K562 (cell line): ENCODE results near the gene RNGTT. TPM values are rescaled to one million over a fixed set of nuclear protein-coding genes. Genes with fewer than 3 reads are reported as not detected.
A peak's percentile ranks its signal among the peaks of the same experiment; 100 is the strongest.

Experiments
- ATAC-seq: fragments of 200-7000 bp; cut with Tn5 transposase; 3 replicates; pipeline ENCODE4 v1.9.1; 2020; ENCODE audit warnings: moderate library complexity
- BruUV-seq: library from RNA; stranded (reverse); fragments of 400-500 nt; replicated peaks from 2 replicates; lab custom pipeline; 2021; lab: Mats Ljungman, UMichigan
- CTCF ChIA-PET: fragments of 300-600 bp; formaldehyde crosslinking; extraction: SDS; loops from one replicate; lab custom pipeline; 2021; ENCODE audit warnings: low intra/inter-chr PET ratio; lab: Yijun Ruan, JAX
- POLR2A ChIA-PET: fragments of 300-600, 350-650 bp; sonication (Branson Sonifier 250); formaldehyde crosslinking; extraction: SDS; loops from one replicate; lab custom pipeline; 2021; ENCODE audit warnings: antibody characterized with exemption, inconsistent platforms; lab: Yijun Ruan, JAX
- DNase-seq, 4 experiments: peaks; one replicate each; pipeline versions ENCODE4 v3.0.0 to v3.0.0-alpha.2; 2011 to 2018; ENCODE audit warnings: low spot score in 3 of 4, mixed read lengths in 3 of 4; ENCODE audit errors: extremely low read depth in 1 of 4
- FAIRE-seq: peaks from 2 replicates; lab custom pipeline; 2011; peaks lifted over from hg19 to GRCh38; lab: Jason Lieb, UNC
- H2AFZ ChIP-seq: 2 replicates; pipeline ENCODE4 v1.6.0; 2011; ENCODE audit warnings: low read depth, low read length, control low read depth, inconsistent platforms
- H3K27ac ChIP-seq: fragments of 200-600 bp; 3 replicates; pipeline ENCODE4 v1.8.0; 2011; ENCODE audit warnings: low read depth, mild to moderate bottlenecking, control low read depth, inconsistent platforms, low read length, moderate library complexity, mixed read lengths; ENCODE audit errors: extremely low read depth
- H3K27me3 ChIP-seq, 2 experiments: fragments of 300-600 bp in 1 of 2; 2 replicates in 1 of 2; 3 replicates in 1 of 2; pipeline versions ENCODE4 v1.6.0 to v1.8.0; 2011; ENCODE audit warnings: inconsistent platforms in 2 of 2, low read length in 2 of 2, mild to moderate bottlenecking in 1 of 2, mixed read lengths in 1 of 2, moderate library complexity in 1 of 2; ENCODE audit not compliant: control insufficient read depth in 2 of 2, insufficient read depth in 2 of 2
- H3K36me3 ChIP-seq: fragments of 300-600 bp; 3 replicates; pipeline ENCODE4 v1.8.0; 2011; ENCODE audit warnings: mild to moderate bottlenecking, low read length, inconsistent platforms; ENCODE audit not compliant: control insufficient read depth, insufficient read depth
- H3K4me1 ChIP-seq, 2 experiments: fragments of 200-600 bp in 1 of 2; replicated peaks in 1 of 2; 2 replicates in 1 of 2; 3 replicates in 1 of 2; pipeline versions ENCODE4 v1.5.1 to v1.8.0; 2011; ENCODE audit warnings: inconsistent platforms in 2 of 2, low read length in 2 of 2, mild to moderate bottlenecking in 1 of 2, mixed read lengths in 1 of 2, moderate library complexity in 1 of 2; ENCODE audit not compliant: control insufficient read depth in 2 of 2, insufficient read depth in 2 of 2
- H3K4me2 ChIP-seq: 2 replicates; pipeline ENCODE4 v1.6.1; 2011; ENCODE audit warnings: low read length, control low read depth, inconsistent platforms, mixed read lengths; ENCODE audit not compliant: insufficient read depth
- H3K4me3 ChIP-seq: fragments of 200-600 bp; sonication (generic), shearing (Covaris generic); 2 replicates; pipeline ENCODE4 v1.5.1; 2016; ENCODE audit warnings: control low read depth, inconsistent platforms
- H3K79me2 ChIP-seq: fragments of 200-600 bp; 3 replicates; pipeline ENCODE4 v1.8.0; 2011; ENCODE audit warnings: low read length, inconsistent platforms; ENCODE audit not compliant: control insufficient read depth, insufficient read depth
- H3K9ac ChIP-seq, 2 experiments: 2 replicates each; pipeline versions ENCODE4 v1.6.0 to v1.6.1; 2011; ENCODE audit warnings: low read depth in 2 of 2, low read length in 2 of 2, control low read depth in 1 of 2, inconsistent platforms in 1 of 2, mild to moderate bottlenecking in 1 of 2, mixed read lengths in 1 of 2; ENCODE audit not compliant: insufficient read depth in 1 of 2
- H3K9me1 ChIP-seq: one replicate; pipeline ENCODE4 v1.6.0; 2011; ENCODE audit warnings: inconsistent platforms, mild to moderate bottlenecking, low read length, moderate library complexity; ENCODE audit not compliant: control insufficient read depth, insufficient read depth
- H3K9me3 ChIP-seq: replicated peaks from 2 replicates; pipeline ENCODE4 v1.5.1; 2011; ENCODE audit warnings: low read depth, low read length, inconsistent platforms; ENCODE audit not compliant: control insufficient read depth, insufficient read depth
- H4K20me1 ChIP-seq: replicated peaks from 2 replicates; pipeline ENCODE4 v1.6.1; 2011; ENCODE audit warnings: low read length, inconsistent platforms, mixed read lengths; ENCODE audit not compliant: control insufficient read depth, insufficient read depth
- BRD9 ChIP-seq: fragments of 450-650 bp; IDR thresholded peaks from 2 replicates; pipeline ENCODE4 v1.6.1; 2018; ENCODE audit warnings: low read depth; ENCODE audit not compliant: partially characterized antibody
- ERF ChIP-seq: fragments of 450-650 bp; formaldehyde crosslinking; IDR thresholded peaks from 2 replicates; pipeline ENCODE4 v1.4.0; 2020; ENCODE audit warnings: mild to moderate bottlenecking, mixed read lengths
- ETV6 ChIP-seq, 3 experiments: fragments of 150-350 bp in 1 of 3; sonication (generic) in 1 of 3; formaldehyde crosslinking in 1 of 3; IDR thresholded peaks; 2 replicates each; pipeline versions ENCODE4 v1.6.1 to v1.8.0; 2014 to 2022; ENCODE audit warnings: borderline replicate concordance in 2 of 3, low read depth in 2 of 3, antibody characterized with exemption in 1 of 3, low read length in 1 of 3, mild to moderate bottlenecking in 1 of 3, missing genetic modification reagents in 1 of 3
- ILF3 ChIP-seq: fragments of 450-650 bp; IDR thresholded peaks from 2 replicates; pipeline ENCODE4 v1.6.1; 2018; ENCODE audit warnings: antibody characterized with exemption, mild to moderate bottlenecking, moderate library complexity, borderline replicate concordance
- KAT8 ChIP-seq: fragments of 450-650 bp; IDR thresholded peaks from 2 replicates; pipeline ENCODE4 v1.6.1; 2016; ENCODE audit warnings: low read depth, mild to moderate bottlenecking
- MITF ChIP-seq: IDR thresholded peaks from 2 replicates; pipeline ENCODE4 v1.6.1; 2014; ENCODE audit warnings: antibody characterized with exemption
- NFATC3 ChIP-seq: fragments of 450-650 bp; IDR thresholded peaks from 2 replicates; pipeline ENCODE4 v1.6.1; 2017; ENCODE audit warnings: mild to moderate bottlenecking
- PHF20 ChIP-seq: fragments of 450-650 bp; IDR thresholded peaks from 2 replicates; pipeline ENCODE4 v1.6.1; 2018; ENCODE audit not compliant: partially characterized antibody
- SLC30A9 ChIP-seq: fragments of 250-450 bp; sonication (Bioruptor Pico); IDR thresholded peaks from 2 replicates; pipeline ENCODE4 v1.8.0; 2022; ENCODE audit warnings: mild to moderate bottlenecking, moderate library complexity
- TEAD1 ChIP-seq, 2 experiments: fragments of 450-650 bp in 1 of 2; sonication (generic) in 1 of 2; formaldehyde crosslinking; IDR thresholded peaks; 2 replicates each; pipeline versions ENCODE4 v1.4.0 to v1.8.0; 2020 to 2022; ENCODE audit warnings: mild to moderate bottlenecking in 2 of 2, missing genetic modification reagents in 1 of 2
- WGBS: fragments of 100-300 bp; shearing (Covaris generic); methylation state at CpG from one replicate; pipeline ENCODE4 v1.1.6; 2016; ENCODE audit warnings: low coverage, mixed read lengths; ENCODE audit not compliant: insufficient coverage; ENCODE audit errors: missing lambda C conversion rate; 5-methylcytosine and 5-hydroxymethylcytosine counted together
- in situ Hi-C: fragments of 300-500 bp; cut with MboI; formaldehyde crosslinking; loops from 4 replicates; pipeline ENCODE4 v1.15.0; 2018; ENCODE audit warnings: inconsistent platforms, mixed read lengths
- intact Hi-C: fragments of 100-400 bp; cut with micrococcal nuclease; formaldehyde crosslinking; loops from 2 replicates; pipeline ENCODE4 v1.14.2; 2022
- polyA plus RNA-seq, 8 experiments: library from polyadenylated mRNA; depleted of rRNA in 4 of 8; stranded (reverse) in 5 of 8; unstranded in 3 of 8; fragments of >200 nt; fragmentation: Nextera tagmentation in 2 of 8; fragmentation: Illumina TruSeq in 1 of 8; extraction: Ambion mirVana in 2 of 8; extraction: Trizol in 1 of 8; gene quantifications; 2 replicates each; pipeline versions ENCODE4 v1.2.1 to v1.2.3, GENCODE V29; 2011 to 2014; ENCODE audit warnings: inconsistent platforms in 1 of 8, missing spikeins in 1 of 8
- total RNA-seq, 7 experiments: library from RNA; depleted of rRNA in 6 of 7; stranded (reverse); fragments of >200 nt in 6 of 7; fragmentation: Illumina TruSeq in 2 of 7; extraction: Trizol in 2 of 7; gene quantifications; 2 replicates each; pipeline versions ENCODE4 v1.2.1 to v1.2.3, GENCODE V29; 2011 to 2021; ENCODE audit warnings: low replicate concordance in 1 of 7

RNGTT gene
- total and polyA plus RNA-seq, 9 of the 15 experiments (the other 6 are each of a cell fraction or from before 2014, with no cell fraction given) = 6.1 to 31.7 (median 19.5) TPM

GRCh38 chr6:88561954-88562315, 401.5 kb downstream of the RNGTT start:
- DNase-seq = no peak
- no peak overlapping the region for H3K9ac ChIP-seq
- H3K4me1 ChIP-seq = no peaks in the 10 kb centered on the region
- H3K27me3 ChIP-seq = peaks cover 3 to 31% of the 10 kb centered on the region in 2 experiments; a peak in 4 of 5 replicates
- H3K79me2 ChIP-seq = no peaks in the 10 kb centered on the region
- no peak overlapping the region for H3K4me3 ChIP-seq
- no peak for FAIRE-seq
- no peaks in the 10 kb centered on the region for H3K9me3 ChIP-seq
- H3K9me1 ChIP-seq = no peaks in the 10 kb centered on the region
- no peak for TF ChIP-seq ILF3
- TF ChIP-seq ERF (CRISPR knock-in tag) = no peak
- TF ChIP-seq BRD9 = no peak
- TF ChIP-seq NFATC3 = no peak
- TF ChIP-seq KAT8 = no peak
- no peak for TF ChIP-seq ETV6 (IDR thresholded peaks at IDR 0.05; ENCODE audit: borderline replicate concordance in 1 of 2, low read depth in 2 of 2, low read length in 1 of 2)
- TF ChIP-seq ETV6 (CRISPR knock-in tag; IDR thresholded peaks at IDR 0.05; ENCODE audit: borderline replicate concordance) = no peak
- no peak for TF ChIP-seq SLC30A9 (CRISPR knock-in tag)
- no peak for TF ChIP-seq PHF20
- TF ChIP-seq MITF = no peak
- TF ChIP-seq TEAD1 (CRISPR knock-in tag; IDR thresholded peaks at IDR 0.05) = no peak
- H2AFZ ChIP-seq = 0 out of 2 replicates have a peak overlapping the region, but pooled peaks have one; percentile 28
- H3K27ac ChIP-seq = no peak overlapping the region
- WGBS = 0% methylated on average over 1 of the region's 1 CpG
- no TSS peak for BruUV-seq
- no peak for ATAC-seq
- H3K36me3 ChIP-seq = no peaks in the 10 kb centered on the region
- ChIA-PET POLR2A (no interaction called here), CTCF (no interaction called here)
- in situ Hi-C loops = no loop called here
- intact Hi-C loops = no loop called here
- H4K20me1 ChIP-seq = no peaks in the 10 kb centered on the region
- no peak overlapping the region for H3K4me2 ChIP-seq
